HG03175 (cell line): ENCODE results near the gene CCDC34.
"Not testable (repeated sequence)": the region's sequence is repeated elsewhere in the genome, so short reads cannot be mapped to it uniquely, and the experiment has no call there.

ENCODE experiments used
- ATAC-seq: cut with Tn5 transposase; IDR thresholded peaks from one replicate; pipeline ENCODE4 v1.9.1; 2021; ENCODE audit warnings: mild to moderate bottlenecking, moderate library complexity; ENCODE audit not compliant: unreplicated experiment

Gene CCDC34

GRCh38 chr11:27328614-27329013 lies 34.4 kb downstream of the CCDC34 start:
- no peak for ATAC-seq

GRCh38 chr11:27327064-27327463 lies 36.0 kb downstream of the CCDC34 start:
- not testable (repeated sequence) for ATAC-seq

GRCh38 chr11:27322196-27322595 lies 40.8 kb downstream of the CCDC34 start:
- ATAC-seq: not testable (repeated sequence)

GRCh38 chr11:27321340-27321739 lies 41.7 kb downstream of the CCDC34 start:
- not testable (repeated sequence) for ATAC-seq

- peak; percentile 98 for ATAC-seq
These were observed 43.9 kb downstream of the CCDC34 start for GRCh38 chr11:27319072-27319471.

- ATAC-seq: no peak
These were observed 45.3 kb downstream of the CCDC34 start for GRCh38 chr11:27317751-27318150.

GRCh38 chr11:27315836-27316235 lies 47.2 kb downstream of the CCDC34 start:
- ATAC-seq: no peak

GRCh38 chr11:27313157-27313821 lies 49.7 kb downstream of the CCDC34 start:
- no peak for ATAC-seq

- no peak for ATAC-seq
These were observed 50.9 kb downstream of the CCDC34 start for GRCh38 chr11:27312110-27312509.

- no peak for ATAC-seq
These were observed 52.3 kb downstream of the CCDC34 start for GRCh38 chr11:27310707-27311106.

- no peak for ATAC-seq
These were observed 52.8 kb downstream of the CCDC34 start for GRCh38 chr11:27310182-27310581.

- no peak for ATAC-seq
These were observed 54.0 kb downstream of the CCDC34 start for GRCh38 chr11:27309046-27309445.

- no peak for ATAC-seq
These were observed 55.8 kb downstream of the CCDC34 start for GRCh38 chr11:27307232-27307631.

- ATAC-seq: no peak
These were observed 57.3 kb downstream of the CCDC34 start for GRCh38 chr11:27305751-27306150.

- no peak for ATAC-seq
These were observed 58.5 kb downstream of the CCDC34 start for GRCh38 chr11:27304514-27304913.

- ATAC-seq: no peak
These were observed 59.1 kb downstream of the CCDC34 start for GRCh38 chr11:27303903-27304302.

- no peak for ATAC-seq
These were observed 62.0 kb downstream of the CCDC34 start for GRCh38 chr11:27300974-27301373.

- ATAC-seq: no peak
These were observed 65.4 kb downstream of the CCDC34 start for GRCh38 chr11:27297616-27298015.

GRCh38 chr11:27296497-27296896 lies 66.5 kb downstream of the CCDC34 start:
- ATAC-seq: peak; percentile 90

GRCh38 chr11:27295928-27296327 lies 67.1 kb downstream of the CCDC34 start:
- ATAC-seq: no peak

GRCh38 chr11:27294654-27295053 lies 68.4 kb downstream of the CCDC34 start:
- no peak for ATAC-seq

GRCh38 chr11:27293515-27294417 lies 69.2 kb downstream of the CCDC34 start:
- ATAC-seq: no peak
